ENCODE measurements around the gene RNF31.

RNF31 gene

GRCh38 chr14:24182110-24182882, 35.0 kb downstream of the RNF31 start:
- peaks cover 55 to 84% of the 10 kb centered on the region in 2 donors for H3K36me3 ChIP-seq (ENCODE audit: control insufficient read depth in 2 of 2, insufficient read depth in 2 of 2, low read length in 2 of 2)

GRCh38 chr14:24183014-24183481, 35.8 kb downstream of the RNF31 start:
- H3K9ac ChIP-seq (ENCODE audit: low read depth in 1 of 2, low read length in 2 of 2) = no peak overlapping the region
- no peak overlapping the region for H3K27ac ChIP-seq (ENCODE audit: low read depth in 2 of 2, low read length in 2 of 2)
- H3K4me1 ChIP-seq (ENCODE audit: control insufficient read depth in 2 of 2, insufficient read depth in 2 of 2, low read length in 2 of 2) = peaks cover 5% of the 10 kb centered on the region in 2 donors
- H3K36me3 ChIP-seq (ENCODE audit: control insufficient read depth in 2 of 2, insufficient read depth in 2 of 2, low read length in 2 of 2) = peaks cover 55 to 79% of the 10 kb centered on the region in 2 donors
- H3K9me3 ChIP-seq (ENCODE audit: control insufficient read depth in 2 of 2, low read length in 2 of 2) = no peaks in the 10 kb centered on the region
- H3K27me3 ChIP-seq (ENCODE audit: control insufficient read depth in 2 of 2, insufficient read depth in 2 of 2, low read length in 2 of 2) = no peaks in the 10 kb centered on the region
- no peak overlapping the region for H3K4me3 ChIP-seq (ENCODE audit: low read length in 2 of 2)

More at GRCh38 chr14:24182110-24182882, 35.0 kb downstream of the RNF31 start:
- H3K4me1 ChIP-seq (ENCODE audit: control insufficient read depth in 2 of 2, insufficient read depth in 2 of 2, low read length in 2 of 2) = no peaks in the 10 kb centered on the region
- H3K9ac ChIP-seq (ENCODE audit: low read depth in 1 of 2, low read length in 2 of 2) = no peak overlapping the region
- no peak overlapping the region for H3K27ac ChIP-seq (ENCODE audit: low read depth in 2 of 2, low read length in 2 of 2)
- no peaks in the 10 kb centered on the region for H3K9me3 ChIP-seq (ENCODE audit: control insufficient read depth in 2 of 2, low read length in 2 of 2)
- no peaks in the 10 kb centered on the region for H3K27me3 ChIP-seq (ENCODE audit: control insufficient read depth in 2 of 2, insufficient read depth in 2 of 2, low read length in 2 of 2)
- H3K4me3 ChIP-seq (ENCODE audit: low read length in 2 of 2) = no peak overlapping the region

DNA sequence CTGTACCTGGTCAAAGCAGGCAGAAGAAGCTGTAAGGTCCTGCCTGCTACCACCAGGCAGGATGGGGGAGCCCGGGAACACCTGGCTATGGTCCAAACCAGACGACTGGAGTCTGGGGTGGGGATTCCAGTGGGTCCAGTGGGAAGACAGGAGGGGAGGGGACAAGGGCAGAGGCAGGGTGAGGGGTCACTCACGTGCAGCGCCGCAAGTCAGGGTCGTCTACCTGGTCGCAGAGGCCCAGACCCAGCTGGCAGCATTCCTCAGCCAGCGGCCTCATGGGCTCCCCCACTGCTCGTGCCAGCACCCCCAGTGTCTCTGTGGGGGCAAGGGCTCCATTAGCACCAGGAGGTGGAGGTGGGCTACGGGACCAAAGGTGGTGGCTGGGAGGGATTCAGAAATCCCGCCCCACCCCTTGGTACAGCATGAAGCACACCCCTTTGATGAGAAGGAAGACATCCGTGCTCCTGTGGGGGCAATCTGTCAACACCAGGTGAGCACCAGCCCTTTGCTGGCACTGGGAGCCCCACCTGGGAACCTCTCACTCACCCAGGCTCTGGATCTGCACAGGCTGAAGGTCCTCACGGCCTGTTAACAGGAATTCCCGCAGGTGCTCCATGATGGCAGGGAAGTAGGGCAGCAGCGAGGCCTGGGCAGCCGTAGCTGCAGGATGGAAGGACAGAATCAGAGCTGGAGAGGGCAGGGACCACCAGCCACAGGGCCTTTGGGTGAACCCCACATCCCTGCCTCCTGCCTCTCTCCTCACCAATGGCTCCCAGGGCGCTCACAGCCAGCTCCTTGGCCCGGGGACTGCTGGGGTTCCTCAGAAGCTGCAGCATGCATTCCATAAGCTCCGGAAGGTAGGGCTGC, 37.0 kb downstream of the RNF31 start:
- no peaks in the 10 kb centered on the region for H3K9me3 ChIP-seq (ENCODE audit: control insufficient read depth in 2 of 2, low read length in 2 of 2)
- no peak overlapping the region for H3K9ac ChIP-seq (ENCODE audit: low read depth in 1 of 2, low read length in 2 of 2)
- H3K4me3 ChIP-seq (ENCODE audit: low read length in 2 of 2) = no peak overlapping the region
- H3K27ac ChIP-seq (ENCODE audit: low read depth in 2 of 2, low read length in 2 of 2) = no peak overlapping the region
- H3K4me1 ChIP-seq (ENCODE audit: control insufficient read depth in 2 of 2, insufficient read depth in 2 of 2, low read length in 2 of 2) = peaks cover 9% of the 10 kb centered on the region in 2 donors
- H3K36me3 ChIP-seq (ENCODE audit: control insufficient read depth in 2 of 2, insufficient read depth in 2 of 2, low read length in 2 of 2) = peaks cover 42 to 71% of the 10 kb centered on the region in 2 donors
- H3K27me3 ChIP-seq (ENCODE audit: control insufficient read depth in 2 of 2, insufficient read depth in 2 of 2, low read length in 2 of 2) = no peaks in the 10 kb centered on the region

GRCh38 chr14:24185026-24185425, 37.7 kb downstream of the RNF31 start:
- H3K27me3 ChIP-seq (ENCODE audit: control insufficient read depth in 2 of 2, insufficient read depth in 2 of 2, low read length in 2 of 2) = no peaks in the 10 kb centered on the region
- H3K9ac ChIP-seq (ENCODE audit: low read depth in 1 of 2, low read length in 2 of 2) = no peak overlapping the region
- H3K4me3 ChIP-seq (ENCODE audit: low read length in 2 of 2) = no peak overlapping the region
- H3K4me1 ChIP-seq (ENCODE audit: control insufficient read depth in 2 of 2, insufficient read depth in 2 of 2, low read length in 2 of 2) = peaks cover 9% of the 10 kb centered on the region in 2 donors
- H3K36me3 ChIP-seq (ENCODE audit: control insufficient read depth in 2 of 2, insufficient read depth in 2 of 2, low read length in 2 of 2) = peaks cover 38 to 65% of the 10 kb centered on the region in 2 donors
- H3K27ac ChIP-seq (ENCODE audit: low read depth in 2 of 2, low read length in 2 of 2) = no peak overlapping the region
- H3K9me3 ChIP-seq (ENCODE audit: control insufficient read depth in 2 of 2, low read length in 2 of 2) = no peaks in the 10 kb centered on the region

GRCh38 chr14:24185741-24186140, 38.4 kb downstream of the RNF31 start:
- H3K36me3 ChIP-seq (ENCODE audit: control insufficient read depth in 2 of 2, insufficient read depth in 2 of 2, low read length in 2 of 2) = peaks cover 33 to 57% of the 10 kb centered on the region in 2 donors
- peaks cover 9% of the 10 kb centered on the region in 2 donors for H3K4me1 ChIP-seq (ENCODE audit: control insufficient read depth in 2 of 2, insufficient read depth in 2 of 2, low read length in 2 of 2)
- H3K4me3 ChIP-seq (ENCODE audit: low read length in 2 of 2) = no peak overlapping the region
- no peaks in the 10 kb centered on the region for H3K27me3 ChIP-seq (ENCODE audit: control insufficient read depth in 2 of 2, insufficient read depth in 2 of 2, low read length in 2 of 2)
- H3K9me3 ChIP-seq (ENCODE audit: control insufficient read depth in 2 of 2, low read length in 2 of 2) = no peaks in the 10 kb centered on the region
- no peak overlapping the region for H3K27ac ChIP-seq (ENCODE audit: low read depth in 2 of 2, low read length in 2 of 2)
- H3K9ac ChIP-seq (ENCODE audit: low read depth in 1 of 2, low read length in 2 of 2) = no peak overlapping the region

- no peak overlapping the region for H3K27ac ChIP-seq (ENCODE audit: low read depth in 2 of 2, low read length in 2 of 2)
- peaks cover 26 to 55% of the 10 kb centered on the region in 2 donors for H3K36me3 ChIP-seq (ENCODE audit: control insufficient read depth in 2 of 2, insufficient read depth in 2 of 2, low read length in 2 of 2)
- no peak overlapping the region for H3K4me3 ChIP-seq (ENCODE audit: low read length in 2 of 2)
- peaks cover 9% of the 10 kb centered on the region in 2 donors for H3K4me1 ChIP-seq (ENCODE audit: control insufficient read depth in 2 of 2, insufficient read depth in 2 of 2, low read length in 2 of 2)
- H3K27me3 ChIP-seq (ENCODE audit: control insufficient read depth in 2 of 2, insufficient read depth in 2 of 2, low read length in 2 of 2) = no peaks in the 10 kb centered on the region
- H3K9me3 ChIP-seq (ENCODE audit: control insufficient read depth in 2 of 2, low read length in 2 of 2) = no peaks in the 10 kb centered on the region
- no peak overlapping the region for H3K9ac ChIP-seq (ENCODE audit: low read depth in 1 of 2, low read length in 2 of 2)
These were observed 39.7 kb downstream of the RNF31 start for GRCh38 chr14:24186831-24187538.

GRCh38 chr14:24187539-24187915, 40.2 kb downstream of the RNF31 start:
- H3K4me3 ChIP-seq (ENCODE audit: low read length in 2 of 2) = peak overlapping the region in 1 of 2 donors; percentile 76
- no peaks in the 10 kb centered on the region for H3K27me3 ChIP-seq (ENCODE audit: control insufficient read depth in 2 of 2, insufficient read depth in 2 of 2, low read length in 2 of 2)
- H3K9me3 ChIP-seq (ENCODE audit: control insufficient read depth in 2 of 2, low read length in 2 of 2) = no peaks in the 10 kb centered on the region
- no peak overlapping the region for H3K9ac ChIP-seq (ENCODE audit: low read depth in 1 of 2, low read length in 2 of 2)
- peaks cover 31 to 55% of the 10 kb centered on the region in 2 donors for H3K36me3 ChIP-seq (ENCODE audit: control insufficient read depth in 2 of 2, insufficient read depth in 2 of 2, low read length in 2 of 2)
- H3K4me1 ChIP-seq (ENCODE audit: control insufficient read depth in 2 of 2, insufficient read depth in 2 of 2, low read length in 2 of 2) = peaks cover 9% of the 10 kb centered on the region in 2 donors
- no peak overlapping the region for H3K27ac ChIP-seq (ENCODE audit: low read depth in 2 of 2, low read length in 2 of 2)

GRCh38 chr14:24188251-24189058, 41.2 kb downstream of the RNF31 start, which contains the start of gene IPO4:
IPO4 (minus strand) TSS chr14:24188816; CDS start chr14:24188787, 29 bp downstream.
- Histone ChIP-seq H3K36me3 (ENCODE audit: control insufficient read depth in 2 of 2, insufficient read depth in 2 of 2, low read length in 2 of 2) (peaks cover 34 to 55% of the 10 kb centered on the region in 2 donors), H3K4me1 (ENCODE audit: control insufficient read depth in 2 of 2, insufficient read depth in 2 of 2, low read length in 2 of 2) (peaks cover 9% of the 10 kb centered on the region in 2 donors), H3K4me3 (ENCODE audit: low read length in 2 of 2) (peak within 1 kb of the TSS; percentile 76 to 80), H3K27me3 (ENCODE audit: control insufficient read depth in 2 of 2, insufficient read depth in 2 of 2, low read length in 2 of 2) (no peaks in the 10 kb centered on the region), H3K9ac (ENCODE audit: low read depth in 1 of 2, low read length in 2 of 2) (peak within 1 kb of the TSS; percentile 44 to 60), H3K27ac (ENCODE audit: low read depth in 2 of 2, low read length in 2 of 2) (peak within 1 kb of the TSS; percentile 68 to 77), H3K9me3 (ENCODE audit: control insufficient read depth in 2 of 2, low read length in 2 of 2) (no peaks in the 10 kb centered on the region)

DNA sequence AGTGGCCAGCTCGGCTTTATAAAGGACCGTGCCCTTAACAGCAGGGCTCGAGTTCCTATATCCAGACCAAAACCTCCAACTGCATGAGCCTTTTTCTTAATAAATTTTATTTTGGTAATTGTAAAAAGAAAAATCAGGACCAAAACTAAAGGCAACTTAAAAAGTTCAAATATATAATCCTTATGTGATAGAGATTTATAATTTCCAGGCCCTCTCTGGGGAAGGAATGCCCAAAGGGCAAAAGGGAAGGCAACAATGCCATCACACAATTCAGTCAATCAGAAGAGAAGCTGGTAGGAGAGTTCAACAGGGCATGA, 41.7 kb downstream of the RNF31 start:
- Histone ChIP-seq H3K9me3 (ENCODE audit: control insufficient read depth in 2 of 2, low read length in 2 of 2) (no peaks in the 10 kb centered on the region), H3K36me3 (ENCODE audit: control insufficient read depth in 2 of 2, insufficient read depth in 2 of 2, low read length in 2 of 2) (peaks cover 32 to 51% of the 10 kb centered on the region in 2 donors), H3K9ac (ENCODE audit: low read depth in 1 of 2, low read length in 2 of 2) (no peak overlapping the region), H3K27me3 (ENCODE audit: control insufficient read depth in 2 of 2, insufficient read depth in 2 of 2, low read length in 2 of 2) (no peaks in the 10 kb centered on the region), H3K4me1 (ENCODE audit: control insufficient read depth in 2 of 2, insufficient read depth in 2 of 2, low read length in 2 of 2) (peaks cover 10% of the 10 kb centered on the region in 2 donors), H3K4me3 (ENCODE audit: low read length in 2 of 2) (peak overlapping the region in 1 of 2 donors; percentile 76), H3K27ac (ENCODE audit: low read depth in 2 of 2, low read length in 2 of 2) (no peak overlapping the region)

Measured in mucosa of rectum (tissue), 2 donors.